ENCODE results near the gene SNCAIP.

DNA sequence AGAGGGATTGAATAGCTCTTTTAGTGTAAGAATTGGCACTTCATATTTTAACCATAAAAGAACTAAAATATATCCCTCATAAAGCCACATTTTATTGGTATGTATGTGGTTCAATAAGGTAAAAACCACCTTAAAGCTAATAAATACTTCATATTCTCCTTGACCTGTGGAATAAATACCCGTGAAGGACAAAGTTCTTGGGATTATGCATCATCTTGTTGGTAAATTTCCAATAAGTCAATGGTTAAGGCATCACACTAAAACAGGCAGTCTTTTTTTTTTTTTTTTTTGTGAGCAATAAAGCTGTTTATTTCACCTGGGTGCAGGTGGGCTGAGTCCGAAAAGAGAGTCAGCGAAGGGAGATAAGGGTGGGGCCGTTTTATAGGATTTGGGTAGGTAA, 161.9 kb downstream of the SNCAIP start:
- TF ChIP-seq CTCF (conservative IDR thresholded peaks at IDR 0.05 in 1 of 2, IDR thresholded peaks at IDR 0.05 in 1 of 2; ENCODE audit: low read depth in 1 of 2, low read length in 2 of 2): no peak
- no peak for TF ChIP-seq EZH2 (IDR thresholded peaks at IDR 0.05; ENCODE audit: low read length, missing control alignments)

Measured in fibroblast of lung (primary cell).